ENCODE results near the gene TMEM203.

DNA sequence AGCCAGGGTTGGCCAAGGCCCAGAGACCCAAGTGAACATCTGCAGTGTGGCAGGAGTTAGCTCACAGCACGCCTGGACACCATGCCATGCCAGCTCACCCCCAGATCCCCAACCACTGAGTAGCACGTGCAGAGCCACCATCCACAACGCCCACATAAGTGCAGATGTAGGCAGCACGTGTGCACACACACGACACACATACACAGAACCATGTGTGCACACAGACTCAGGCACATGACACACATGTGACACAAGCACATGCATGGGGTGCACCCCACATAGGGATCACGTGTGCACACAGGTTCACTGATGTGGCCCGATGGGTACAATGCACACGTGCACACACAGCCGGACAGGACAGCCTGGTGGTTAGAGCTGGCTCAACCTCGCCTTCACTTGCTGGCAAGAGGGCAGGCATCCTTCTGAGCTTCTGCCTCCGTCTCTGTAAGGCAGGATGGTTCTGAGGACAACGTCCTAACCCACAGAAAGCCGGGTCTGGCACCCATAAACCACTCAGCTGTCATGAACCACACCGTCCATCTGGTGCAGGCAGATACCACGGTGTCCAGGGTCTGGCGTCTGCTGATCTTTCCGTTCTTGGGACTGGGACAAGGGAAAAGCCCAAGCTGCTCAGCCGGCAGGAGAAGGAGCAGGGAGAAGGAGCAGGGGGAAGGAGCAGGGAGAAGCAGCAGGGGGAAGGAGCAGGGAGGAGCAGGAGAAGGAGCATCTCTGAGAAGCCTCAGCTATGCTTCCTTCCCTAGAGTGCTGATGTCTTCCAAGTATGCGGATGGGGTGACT, 47.6 kb downstream of the TMEM203 start:
- TF ChIP-seq MTF1 (CRISPR knock-in tag; IDR thresholded peaks at IDR 0.05) (no peak), SNRNP70 (IDR thresholded peaks at IDR 0.05; ENCODE audit: low read depth, low read length) (no peak), HNRNPH1 (optimal IDR thresholded peaks at IDR 0.05; ENCODE audit: low read depth, low read length) (no peak), KLF13 (CRISPR knock-in tag; IDR thresholded peaks at IDR 0.05) (no peak), ZNF274 (CRISPR knock-in tag; IDR thresholded peaks at IDR 0.05) (no peak), KLF15 (CRISPR knock-in tag; IDR thresholded peaks at IDR 0.05; ENCODE audit: borderline replicate concordance) (no peak), ZNF383 (CRISPR knock-in tag; IDR thresholded peaks at IDR 0.05; ENCODE audit: borderline replicate concordance) (no peak), ZNF281 (CRISPR knock-in tag; IDR thresholded peaks at IDR 0.05; ENCODE audit: borderline replicate concordance) (no peak), TFDP1 (CRISPR knock-in tag; IDR thresholded peaks at IDR 0.05; ENCODE audit: borderline replicate concordance) (no peak), RFX3 (CRISPR knock-in tag; IDR thresholded peaks at IDR 0.05) (no peak), MXI1 (IDR thresholded peaks at IDR 0.05; ENCODE audit: borderline replicate concordance, low read depth, low read length) (no peak), EZH2 (conservative IDR thresholded peaks at IDR 0.05; ENCODE audit: low read depth, low read length) (no peak), ATF2 (CRISPR knock-in tag; IDR thresholded peaks at IDR 0.05) (no peak)
- TF ChIP-seq, protein P1, sequence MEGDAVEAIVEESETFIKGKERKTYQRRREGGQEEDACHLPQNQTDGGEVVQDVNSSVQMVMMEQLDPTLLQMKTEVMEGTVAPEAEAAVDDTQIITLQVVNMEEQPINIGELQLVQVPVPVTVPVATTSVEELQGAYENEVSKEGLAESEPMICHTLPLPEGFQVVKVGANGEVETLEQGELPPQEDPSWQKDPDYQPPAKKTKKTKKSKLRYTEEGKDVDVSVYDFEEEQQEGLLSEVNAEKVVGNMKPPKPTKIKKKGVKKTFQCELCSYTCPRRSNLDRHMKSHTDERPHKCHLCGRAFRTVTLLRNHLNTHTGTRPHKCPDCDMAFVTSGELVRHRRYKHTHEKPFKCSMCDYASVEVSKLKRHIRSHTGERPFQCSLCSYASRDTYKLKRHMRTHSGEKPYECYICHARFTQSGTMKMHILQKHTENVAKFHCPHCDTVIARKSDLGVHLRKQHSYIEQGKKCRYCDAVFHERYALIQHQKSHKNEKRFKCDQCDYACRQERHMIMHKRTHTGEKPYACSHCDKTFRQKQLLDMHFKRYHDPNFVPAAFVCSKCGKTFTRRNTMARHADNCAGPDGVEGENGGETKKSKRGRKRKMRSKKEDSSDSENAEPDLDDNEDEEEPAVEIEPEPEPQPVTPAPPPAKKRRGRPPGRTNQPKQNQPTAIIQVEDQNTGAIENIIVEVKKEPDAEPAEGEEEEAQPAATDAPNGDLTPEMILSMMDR (CRISPR knock-in tag; IDR thresholded peaks at IDR 0.05), result no peak
